SU-DHL-6 (cell line): ENCODE results near the gene HOXA5.

Experiments
- H2AFZ ChIP-seq: fragments of 200-600 bp; sonication (generic); 2 replicates; pipeline ENCODE4 v1.6.1; 2014; ENCODE audit warnings: low read depth, mild to moderate bottlenecking, moderate library complexity, mixed read lengths, antibody characterized with exemption, low read length; ENCODE audit not compliant: severe bottlenecking
- H3F3A ChIP-seq: fragments of 200-600 bp; shearing (Covaris generic); 2 replicates; pipeline ENCODE4 v1.6.0; 2016; ENCODE audit warnings: antibody characterized with exemption, mild to moderate bottlenecking; ENCODE audit not compliant: insufficient read depth
- H3K27ac ChIP-seq: fragments of 200-600 bp; sonication (generic); 2 replicates; pipeline ENCODE4 v1.5.1; 2016; ENCODE audit warnings: low read depth, mild to moderate bottlenecking, low read length, moderate library complexity, mixed read lengths
- H3K27me3 ChIP-seq: fragments of 200-600 bp; sonication (generic), shearing (Covaris generic); 2 replicates; pipeline ENCODE4 v1.6.0; 2014; ENCODE audit warnings: mild to moderate bottlenecking, low read length
- H3K36me3 ChIP-seq: fragments of 200-600 bp; sonication (generic); 2 replicates; pipeline ENCODE4 v1.6.1; 2014; ENCODE audit warnings: mild to moderate bottlenecking, low read length, mixed read lengths
- H3K4me2 ChIP-seq: fragments of 300-600, 200-600 bp; shearing (Covaris generic), sonication (generic); 2 replicates; pipeline ENCODE4 v1.6.0; 2014; ENCODE audit warnings: low read length, low read depth, mild to moderate bottlenecking; ENCODE audit not compliant: poor library complexity, severe bottlenecking
- H3K4me3 ChIP-seq: fragments of 200-600 bp; sonication (generic); 2 replicates; pipeline ENCODE4 v1.5.1; 2014; ENCODE audit warnings: antibody characterized with exemption, low read length, mild to moderate bottlenecking, mixed read lengths; ENCODE audit not compliant: insufficient read depth, poor library complexity, severe bottlenecking
- H3K79me2 ChIP-seq: fragments of 200-600 bp; sonication (generic); 2 replicates; pipeline ENCODE4 v1.6.1; 2014; ENCODE audit warnings: mild to moderate bottlenecking, low read length, moderate library complexity; ENCODE audit not compliant: insufficient read depth
- H3K9ac ChIP-seq: fragments of 200-600 bp; sonication (generic); 2 replicates; pipeline ENCODE4 v1.7.0; 2014; ENCODE audit warnings: mild to moderate bottlenecking, low read length
- H3K9me2 ChIP-seq: fragments of 200-600 bp; sonication (generic); replicated peaks from 2 replicates; pipeline ENCODE4 v1.6.1; 2014; ENCODE audit warnings: low read length; ENCODE audit not compliant: insufficient read depth
- H3K9me3 ChIP-seq: fragments of 200-600 bp; sonication (generic); 2 replicates; pipeline ENCODE4 v1.6.1; 2014; ENCODE audit warnings: low read length, mixed read lengths; ENCODE audit not compliant: insufficient read depth
- H4K20me1 ChIP-seq: fragments of 200-600 bp; sonication (generic); 2 replicates; pipeline ENCODE4 v1.6.1; 2014; ENCODE audit warnings: low read depth, mild to moderate bottlenecking, antibody characterized with exemption, low read length, moderate library complexity, mixed read lengths
- CTCF ChIP-seq: fragments of 200-600 bp; sonication (generic); IDR thresholded peaks from one replicate; pipeline ENCODE4 v1.5.1; 2017; ENCODE audit warnings: antibody characterized with exemption, mild to moderate bottlenecking, low read length, moderate library complexity; ENCODE audit not compliant: insufficient read depth, poor library complexity, severe bottlenecking
- EZH2phosphoT487 ChIP-seq: fragments of 200-600 bp; sonication (generic), shearing (Covaris generic); conservative IDR thresholded peaks from 2 replicates; pipeline ENCODE4 v1.6.1; 2018; ENCODE audit warnings: mild to moderate bottlenecking, antibody characterized with exemption, low read length, moderate library complexity, mixed read lengths

HOXA5 gene

GRCh38 chr7:27124902-27125689, 18.4 kb downstream of the HOXA5 start:
- Histone ChIP-seq H3K36me3 (no peaks in the 10 kb centered on the region), H3K4me2 (no peak overlapping the region), H2AFZ (no peak overlapping the region), H4K20me1 (no peaks in the 10 kb centered on the region), H3F3A (no peaks in the 10 kb centered on the region), H3K9me2 (no peaks in the 10 kb centered on the region), H3K27ac (no peak overlapping the region), H3K4me3 (no peak overlapping the region), H3K79me2 (no peaks in the 10 kb centered on the region), H3K9me3 (no peaks in the 10 kb centered on the region), H3K9ac (no peak overlapping the region), H3K27me3 (no peaks in the 10 kb centered on the region)
- no peak for TF ChIP-seq EZH2phosphoT487
- no peak for TF ChIP-seq CTCF

- no peak overlapping the region for H3K9ac ChIP-seq
- H3K79me2 ChIP-seq, result no peaks in the 10 kb centered on the region
- no peaks in the 10 kb centered on the region for H4K20me1 ChIP-seq
- H3K4me2 ChIP-seq, result no peak overlapping the region
- no peaks in the 10 kb centered on the region for H3F3A ChIP-seq
- H3K27me3 ChIP-seq, result no peaks in the 10 kb centered on the region
- no peaks in the 10 kb centered on the region for H3K9me2 ChIP-seq
- no peak overlapping the region for H3K4me3 ChIP-seq
- no peaks in the 10 kb centered on the region for H3K9me3 ChIP-seq
- no peak overlapping the region for H2AFZ ChIP-seq
- no peak overlapping the region for H3K27ac ChIP-seq
- no peak for TF ChIP-seq EZH2phosphoT487
- no peak for TF ChIP-seq CTCF
- no peaks in the 10 kb centered on the region for H3K36me3 ChIP-seq
These were observed 19.2 kb downstream of the HOXA5 start for GRCh38 chr7:27124096-27124901.

DNA sequence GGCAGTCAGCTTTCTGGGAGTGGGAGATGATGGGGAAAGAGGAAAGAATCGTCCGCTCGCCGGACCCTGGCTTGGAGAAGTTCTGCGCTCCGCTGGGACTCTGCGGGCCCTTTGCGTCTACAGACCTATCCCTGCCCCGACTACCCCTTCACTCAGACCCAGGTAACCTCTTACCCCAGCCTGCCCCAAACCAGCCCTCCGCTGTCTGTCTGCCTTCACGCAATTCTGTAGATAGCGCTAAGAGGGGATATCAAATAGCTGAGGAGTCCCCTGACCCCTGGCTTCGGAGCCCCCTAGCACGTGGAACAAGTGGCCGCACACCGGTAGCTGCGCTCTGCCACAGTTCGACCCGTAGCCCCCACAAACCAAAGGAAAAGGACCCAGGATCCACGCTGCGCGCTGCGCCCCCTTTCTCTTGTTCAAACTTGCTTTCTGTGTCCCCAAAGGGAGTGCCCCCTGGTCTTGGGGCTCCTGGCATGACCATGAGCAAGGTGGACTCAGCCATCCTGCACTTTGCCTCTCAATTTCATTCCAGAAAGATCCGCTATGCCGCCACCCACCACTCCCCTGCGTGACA, 19.9 kb downstream of the HOXA5 start:
- Histone ChIP-seq H3K9me2 (no peaks in the 10 kb centered on the region), H4K20me1 (no peaks in the 10 kb centered on the region), H2AFZ (no peak overlapping the region), H3K9ac (no peak overlapping the region), H3F3A (no peaks in the 10 kb centered on the region), H3K36me3 (no peaks in the 10 kb centered on the region), H3K4me2 (no peak overlapping the region), H3K27ac (no peak overlapping the region), H3K27me3 (no peaks in the 10 kb centered on the region), H3K4me3 (no peak overlapping the region), H3K9me3 (no peaks in the 10 kb centered on the region), H3K79me2 (no peaks in the 10 kb centered on the region)
- no peak for TF ChIP-seq EZH2phosphoT487
- no peak for TF ChIP-seq CTCF
